Ovary (tissue), 9 donors: ENCODE measurements around the gene KDM2A. TPM values are rescaled to one million over a fixed set of nuclear protein-coding genes. Genes with fewer than 3 reads are reported as not detected.
"Not testable (repeated sequence)": the region's sequence is repeated elsewhere in the genome, so short reads cannot be mapped to it uniquely, and the experiment has no call there.

Experiments used
- DNase-seq, 5 donors: peaks; one replicate each; pipeline ENCODE4 v3.0.0-alpha.2; 2019 to 2020
- H3K27ac ChIP-seq, 2 donors: fragments of 200-600 bp; one replicate each; pipeline versions ENCODE4 v1.5.1 to v1.8.0; 2019 to 2022
- H3K27me3 ChIP-seq: fragments of 200-600 bp; one replicate; pipeline ENCODE4 v1.8.0; 2022
- H3K36me3 ChIP-seq: fragments of 200-600 bp; sonication (generic); one replicate; pipeline ENCODE4 v1.5.1; 2019
- H3K4me1 ChIP-seq: one replicate; pipeline ENCODE4 v1.8.1; 2013; ENCODE audit warnings: mild to moderate bottlenecking, moderate library complexity; ENCODE audit not compliant: insufficient read depth
- H3K4me3 ChIP-seq: fragments of 200-600 bp; sonication (generic); one replicate; pipeline ENCODE4 v1.5.1; 2017
- H3K9me3 ChIP-seq, 2 donors: fragments of 200-600 bp in 1 of 2; sonication (generic) in 1 of 2; one replicate each; pipeline versions ENCODE4 v1.5.1 to v1.8.1; 2013 to 2019; ENCODE audit warnings: mild to moderate bottlenecking in 1 of 2, moderate library complexity in 1 of 2
- EP300 ChIP-seq: sonication (generic); formaldehyde crosslinking; IDR thresholded peaks from one replicate; pipeline ENCODE4 v1.6.1; 2017; ENCODE audit warnings: antibody characterized with exemption
- POLR2A ChIP-seq: fragments of 450-650 bp; IDR thresholded peaks from one replicate; pipeline ENCODE4 v1.6.1; 2017; ENCODE audit warnings: antibody characterized with exemption, mild to moderate bottlenecking, moderate library complexity
- WGBS, 3 donors: extraction: QIAGEN DNeasy Blood & Tissue Kit in 1 of 3; methylation state at CpG; one replicate each; pipeline versions ENCODE4 v1.1.5 to v1.1.7; 2013 to 2017; 5-methylcytosine and 5-hydroxymethylcytosine counted together
- intact Hi-C, 4 donors: fragments of 100-400 bp; cut with DNase I; formaldehyde crosslinking; loops; one replicate each; pipeline versions ENCODE4 v1.11.0 to v1.15.1; 2022 to 2023
- polyA plus RNA-seq, 2 donors: library from polyadenylated mRNA; stranded (reverse); fragments of 200-250 nt in 1 of 2; fragments of 350-450 nt in 1 of 2; fragmentation: Illumina TruSeq in 1 of 2; extraction: RNeasy Lipid Tissue Mini Kit (QIAGEN cat#74804) in 1 of 2; gene quantifications; one replicate each; pipeline ENCODE4 v1.2.3, GENCODE V29; 2013 to 2014
- total RNA-seq, 7 donors: library from RNA; depleted of rRNA in 2 of 7; stranded (reverse); fragments of >200 nt in 2 of 7; fragmentation: NEBNext Ultra II Directional in 3 of 7; extraction: Animal tissue kit (Norgen Biotek cat#: 25700) in 3 of 7; gene quantifications; one replicate each; pipeline versions ENCODE4 v1.1.0 to v1.2.4, GENCODE V29; 2016 to 2023
- TF ChIP-seq, protein P1 (sequence below), 3 donors: fragments of 450-650 bp in 2 of 3; fragments of 200-600 bp in 1 of 3; IDR thresholded peaks; one replicate each; pipeline versions ENCODE4 v1.5.1 to v1.8.0; 2016 to 2022; ENCODE audit warnings: antibody characterized with exemption in 3 of 3, mild to moderate bottlenecking in 1 of 3
- donor health status: DM: no; HTN: no; CAD: no; lungs with moderate emphysema.
- donor health status: DM: no; HTN: no; CAD: no.
- donor health status: Bipolar disorder and iron deficiency.
- donor health status: DM: yes; HTN: yes; CAD: no.
- donor health status: DM: no; HTN: no; CAD: no.
- donor health status: DM: yes; HTN: yes; CAD: no.

KDM2A gene
- total and polyA plus RNA-seq, 9 donors = 33.5 to 76.9 (median 53.0) TPM

DNA sequence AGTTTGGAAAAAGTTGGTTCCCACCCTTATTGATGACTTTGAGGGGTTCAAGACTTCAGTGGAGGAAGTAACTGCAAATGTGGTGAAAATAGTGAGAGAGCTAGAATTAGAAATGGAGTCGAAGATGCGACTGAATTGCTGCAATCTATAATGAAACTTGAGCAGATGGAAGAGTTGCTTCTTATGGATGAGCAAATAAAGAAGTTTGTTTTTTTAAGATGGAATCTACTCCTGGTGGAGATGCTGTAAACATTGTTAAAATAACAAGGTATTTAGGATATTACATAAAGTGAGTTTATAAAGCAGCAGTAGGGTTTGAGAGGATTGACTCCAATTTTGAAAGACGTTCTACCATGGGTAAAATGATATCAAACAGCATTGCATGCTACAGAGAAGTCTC lies 83.0 kb downstream of the KDM2A start:
- TF ChIP-seq POLR2A (no peak), EP300 (no peak)
- TF ChIP-seq, protein P1, sequence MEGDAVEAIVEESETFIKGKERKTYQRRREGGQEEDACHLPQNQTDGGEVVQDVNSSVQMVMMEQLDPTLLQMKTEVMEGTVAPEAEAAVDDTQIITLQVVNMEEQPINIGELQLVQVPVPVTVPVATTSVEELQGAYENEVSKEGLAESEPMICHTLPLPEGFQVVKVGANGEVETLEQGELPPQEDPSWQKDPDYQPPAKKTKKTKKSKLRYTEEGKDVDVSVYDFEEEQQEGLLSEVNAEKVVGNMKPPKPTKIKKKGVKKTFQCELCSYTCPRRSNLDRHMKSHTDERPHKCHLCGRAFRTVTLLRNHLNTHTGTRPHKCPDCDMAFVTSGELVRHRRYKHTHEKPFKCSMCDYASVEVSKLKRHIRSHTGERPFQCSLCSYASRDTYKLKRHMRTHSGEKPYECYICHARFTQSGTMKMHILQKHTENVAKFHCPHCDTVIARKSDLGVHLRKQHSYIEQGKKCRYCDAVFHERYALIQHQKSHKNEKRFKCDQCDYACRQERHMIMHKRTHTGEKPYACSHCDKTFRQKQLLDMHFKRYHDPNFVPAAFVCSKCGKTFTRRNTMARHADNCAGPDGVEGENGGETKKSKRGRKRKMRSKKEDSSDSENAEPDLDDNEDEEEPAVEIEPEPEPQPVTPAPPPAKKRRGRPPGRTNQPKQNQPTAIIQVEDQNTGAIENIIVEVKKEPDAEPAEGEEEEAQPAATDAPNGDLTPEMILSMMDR (IDR thresholded peaks at IDR 0.05) = no peak
- Histone ChIP-seq H3K4me1 (no peaks in the 10 kb centered on the region), H3K9me3 (no peaks in the 10 kb centered on the region), H3K36me3 (no peaks in the 10 kb centered on the region), H3K27me3 (no peaks in the 10 kb centered on the region), H3K4me3 (no peak overlapping the region), H3K27ac (no peak overlapping the region)
- no peak for DNase-seq
- intact Hi-C loops = no loop called here
- WGBS, 3 donors = 95 to 99% (median 98%) methylated on average over 3 of the region's 3 CpGs

DNA sequence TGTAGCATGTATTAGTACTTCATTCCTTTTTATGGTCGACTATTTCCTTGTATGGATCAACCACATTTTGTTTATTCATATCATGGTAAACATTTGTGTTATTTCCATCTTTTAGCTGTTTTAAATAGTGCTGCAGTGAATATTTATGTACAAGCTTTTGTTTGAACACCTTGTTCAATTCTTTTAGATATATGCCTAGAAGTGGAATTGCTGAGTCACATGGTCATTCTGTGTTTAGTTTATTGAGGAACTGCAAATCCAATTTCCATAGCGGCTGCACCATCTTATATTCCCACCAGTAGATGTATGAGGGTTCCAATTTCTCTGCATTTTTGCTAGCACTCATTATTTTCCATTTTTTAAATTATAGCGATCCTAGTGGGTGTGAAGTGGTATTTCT lies 85.8 kb downstream of the KDM2A start:
- Histone ChIP-seq H3K27me3 (no peaks in the 10 kb centered on the region), H3K9me3 (no peaks in the 10 kb centered on the region), H3K27ac (no peak overlapping the region), H3K36me3 (no peaks in the 10 kb centered on the region), H3K4me1 (no peaks in the 10 kb centered on the region), H3K4me3 (no peak overlapping the region)
- TF ChIP-seq POLR2A (no peak), EP300 (no peak)
- TF ChIP-seq, protein P1 (IDR thresholded peaks at IDR 0.05) = no peak
- DNase-seq = no peak
- WGBS, 3 donors = 87 to 94% (median 90%) methylated on average over 3 of the region's 3 CpGs
- intact Hi-C loops = no loop called here

DNA sequence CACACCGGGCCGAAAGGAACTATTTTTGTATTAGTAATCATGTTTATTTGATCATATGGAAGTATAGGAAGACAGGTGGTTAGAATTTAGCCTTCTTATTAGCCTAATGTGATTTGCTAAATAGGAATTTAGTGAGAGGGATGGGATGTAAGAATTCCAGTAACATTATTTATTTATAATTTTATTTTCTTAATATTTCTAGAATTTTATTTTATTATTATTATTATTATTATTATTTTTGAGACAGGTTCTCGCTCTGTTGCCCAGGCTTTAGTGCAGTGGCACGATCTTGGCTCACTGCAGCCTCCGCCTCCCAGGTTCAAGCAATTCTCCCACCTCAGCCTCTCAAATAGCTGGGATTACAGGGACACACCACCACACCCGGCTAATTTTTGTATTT lies 90.2 kb downstream of the KDM2A start:
- H3K4me3 ChIP-seq, intact Hi-C loops, H3K4me1 ChIP-seq, H3K36me3 ChIP-seq, H3K27ac ChIP-seq, H3K9me3 ChIP-seq, DNase-seq, H3K27me3 ChIP-seq: not testable (repeated sequence)
- WGBS, 3 donors = 97 to 98% (median 97%) methylated on average over 6 of the region's 6 CpGs

DNA sequence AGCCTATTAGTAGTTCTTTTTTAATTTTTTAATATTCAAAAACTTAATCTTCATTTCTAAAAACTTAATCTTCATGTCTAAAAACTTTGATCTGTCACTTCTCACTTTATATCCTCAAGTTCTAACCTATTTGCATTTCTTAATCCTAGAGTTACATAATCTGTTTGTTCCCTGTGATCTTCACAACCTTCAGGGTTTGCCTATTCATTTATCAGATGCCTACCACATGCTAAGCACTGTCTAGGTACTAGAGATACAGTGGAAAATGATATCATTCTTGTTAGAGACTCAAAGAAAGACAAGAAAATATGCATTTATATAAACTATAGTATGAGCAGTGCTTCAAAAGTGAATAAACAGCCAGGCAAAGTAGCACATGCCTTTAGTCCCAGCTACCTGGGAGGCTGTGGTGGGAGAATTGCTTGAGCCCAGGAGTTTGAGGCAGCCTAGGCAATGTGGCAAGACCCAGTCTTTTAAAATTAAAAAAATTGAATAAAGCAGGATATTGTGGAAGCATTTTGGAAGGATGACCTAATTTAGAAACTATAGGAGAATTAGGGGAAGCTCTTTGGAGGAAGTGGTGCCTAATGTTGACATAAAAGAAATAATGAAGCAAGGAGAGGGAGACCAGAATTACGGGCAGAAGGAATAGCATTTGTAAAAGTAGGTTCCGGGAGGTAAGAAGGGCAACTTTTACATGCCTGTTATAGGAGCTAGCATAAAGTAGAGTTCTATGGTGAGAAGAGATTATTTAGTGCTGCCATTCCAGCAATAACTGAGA lies 92.8 kb downstream of the KDM2A start:
- TF ChIP-seq EP300 (no peak), POLR2A (no peak)
- TF ChIP-seq, protein P1 (IDR thresholded peaks at IDR 0.05) = no peak

DNA sequence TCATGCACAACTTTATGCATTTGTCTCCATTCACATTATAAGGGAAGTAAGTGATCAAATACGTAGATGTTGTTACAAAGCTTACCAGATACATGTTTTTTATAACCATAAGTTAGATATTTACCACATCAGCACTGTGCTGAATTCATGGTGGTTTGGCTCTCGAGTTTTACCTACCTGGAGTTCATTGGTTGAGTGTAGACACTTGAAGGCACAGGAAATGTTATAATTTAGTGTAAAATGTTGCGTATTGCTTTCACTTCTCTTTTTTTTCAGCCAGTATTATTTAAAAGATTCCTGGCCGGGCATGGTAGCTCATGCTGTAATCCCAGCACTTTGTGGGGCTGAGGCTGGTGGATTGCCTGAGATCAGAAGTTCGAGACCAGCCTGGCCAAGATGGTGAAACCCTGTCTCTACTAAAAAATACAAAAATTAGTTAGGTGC lies 94.1 kb downstream of the KDM2A start:
- no peaks in the 10 kb centered on the region for H3K9me3 ChIP-seq
- 80 to 83% (median 82%) methylated on average over 5 of the region's 5 CpGs for WGBS, 3 donors
- H3K4me1 ChIP-seq = no peaks in the 10 kb centered on the region
- no peak overlapping the region for H3K4me3 ChIP-seq
- DNase-seq = no peak
- H3K27ac ChIP-seq = no peak overlapping the region
- H3K36me3 ChIP-seq = no peaks in the 10 kb centered on the region
- TF ChIP-seq POLR2A (no peak), EP300 (no peak)
- TF ChIP-seq, protein P1 (IDR thresholded peaks at IDR 0.05) = no peak
- intact Hi-C loops = no loop called here
- no peaks in the 10 kb centered on the region for H3K27me3 ChIP-seq

More for the DNA sequence above, 92.8 kb downstream of the KDM2A start:
- WGBS, 3 donors = 89 to 95% (median 93%) methylated on average over 2 of the region's 2 CpGs
- intact Hi-C loops = no loop called here
- Histone ChIP-seq H3K4me3 (no peak overlapping the region), H3K9me3 (no peaks in the 10 kb centered on the region), H3K27ac (no peak overlapping the region), H3K4me1 (no peaks in the 10 kb centered on the region), H3K27me3 (no peaks in the 10 kb centered on the region), H3K36me3 (no peaks in the 10 kb centered on the region)
- no peak for DNase-seq
